Fibroblast of lung (primary cell): ENCODE data around the gene EHMT1.

Experiments used
- CTCF ChIP-seq, 2 donors: IDR thresholded peaks in 1 of 2; conservative IDR thresholded peaks in 1 of 2; 1 replicate in 1 of 2; 2 replicates in 1 of 2; pipeline ENCODE4 v1.5.1; 2011 to 2012; ENCODE audit warnings: low read length in 2 of 2, control low read depth in 1 of 2, inconsistent platforms in 1 of 2, low read depth in 1 of 2, mild to moderate bottlenecking in 1 of 2
- EZH2 ChIP-seq: IDR thresholded peaks from 2 replicates; pipeline ENCODE4 v1.5.1; 2012; ENCODE audit warnings: low read length, control low read depth, mild to moderate bottlenecking; ENCODE audit errors: missing control alignments

- TF ChIP-seq CTCF (conservative IDR thresholded peaks at IDR 0.05 in 1 of 2, IDR thresholded peaks at IDR 0.05 in 1 of 2; ENCODE audit: low read depth in 1 of 2, low read length in 2 of 2) (no peak), EZH2 (no peak)
These were observed 251.6 kb downstream of the EHMT1 start for GRCh38 chr9:137870432-137870831.
